HL-60 (cell line): ENCODE measurements around the gene COX7B2.

Experiments used
- DNase-seq, 2 experiments: peaks; one replicate each; pipeline ENCODE4 v3.0.0-alpha.2; 2010 to 2020; ENCODE audit warnings: low read depth in 1 of 2, low spot score in 1 of 2
- H3K27ac ChIP-seq: fragments of 250-450 bp; sonication (Bioruptor Pico); replicated peaks from 2 replicates; pipeline ENCODE4 v1.5.1; 2020; ENCODE audit warnings: mild to moderate bottlenecking, moderate library complexity
- H3K27me3 ChIP-seq: fragments of 250-450 bp; sonication (Bioruptor Pico); 2 replicates; pipeline ENCODE4 v1.5.1; 2021; ENCODE audit warnings: mild to moderate bottlenecking, moderate library complexity; ENCODE audit not compliant: insufficient read depth, poor library complexity, severe bottlenecking
- H3K4me3 ChIP-seq: replicated peaks from 2 replicates; pipeline ENCODE4 v1.5.1; 2011; ENCODE audit warnings: mild to moderate bottlenecking, control low read depth, low read length; ENCODE audit not compliant: insufficient read depth
- CTCF ChIP-seq: IDR thresholded peaks from one replicate; pipeline ENCODE4 v1.5.1; 2011; ENCODE audit warnings: low read length, control low read depth, inconsistent platforms; ENCODE audit not compliant: insufficient read depth
- GABPA ChIP-seq: IDR thresholded peaks from 2 replicates; pipeline ENCODE4 v1.6.1; 2012; ENCODE audit warnings: low read depth
- POLR2AphosphoS5 ChIP-seq: IDR thresholded peaks from 2 replicates; pipeline ENCODE4 v1.6.1; 2012; ENCODE audit warnings: low read depth
- REST ChIP-seq: IDR thresholded peaks from 2 replicates; pipeline ENCODE4 v1.6.1; 2012; ENCODE audit warnings: low read depth; ENCODE audit not compliant: insufficient replicate concordance
- SPI1 ChIP-seq: IDR thresholded peaks from 2 replicates; pipeline ENCODE4 v1.6.1; 2012; ENCODE audit warnings: low read depth, mild to moderate bottlenecking, borderline replicate concordance

COX7B2 gene

GRCh38 chr4:46950826-46951225, 41.8 kb upstream of the COX7B2 start:
- H3K4me3 ChIP-seq: no peak overlapping the region
- no peaks in the 10 kb centered on the region for H3K27me3 ChIP-seq
- no peak for DNase-seq
- no peak overlapping the region for H3K27ac ChIP-seq
- no peak for TF ChIP-seq REST
- TF ChIP-seq GABPA: no peak
- TF ChIP-seq SPI1: no peak
- no peak for TF ChIP-seq CTCF
- TF ChIP-seq POLR2AphosphoS5: no peak

GRCh38 chr4:46949822-46950221, 40.8 kb upstream of the COX7B2 start:
- Histone ChIP-seq H3K27me3 (no peaks in the 10 kb centered on the region), H3K4me3 (no peak overlapping the region), H3K27ac (no peak overlapping the region)
- TF ChIP-seq SPI1 (no peak), GABPA (no peak), REST (no peak), CTCF (no peak), POLR2AphosphoS5 (no peak)
- no peak for DNase-seq

GRCh38 chr4:46947541-46947940, 38.5 kb upstream of the COX7B2 start:
- Histone ChIP-seq H3K27me3 (no peaks in the 10 kb centered on the region), H3K4me3 (no peak overlapping the region), H3K27ac (no peak overlapping the region)
- TF ChIP-seq REST (no peak), POLR2AphosphoS5 (no peak), SPI1 (no peak), CTCF (no peak), GABPA (no peak)
- DNase-seq: no peak
